ENCODE results near the gene VWA5B1.

The VWA5B1 gene

GRCh38 chr1:20312818-20313217, 22.1 kb downstream of the VWA5B1 start:
- H4K20me1 ChIP-seq (ENCODE audit: insufficient read depth, low read length) = no peaks in the 10 kb centered on the region

GRCh38 chr1:20317471-20317870, 26.8 kb downstream of the VWA5B1 start:
- H3K9me3 ChIP-seq (replicated peaks; ENCODE audit: insufficient read depth, low read length) = no peaks in the 10 kb centered on the region
- no peak overlapping the region for H3K4me2 ChIP-seq (ENCODE audit: low read depth, low read length)
- H3K4me1 ChIP-seq (ENCODE audit: low read length) = no peaks in the 10 kb centered on the region; the same call in 1 of the 2 replicates
- no peak overlapping the region for H3K27ac ChIP-seq (ENCODE audit: low read length)
- no peaks in the 10 kb centered on the region for H3K9me2 ChIP-seq (replicated peaks; ENCODE audit: insufficient read depth, low read length)
- H3F3A ChIP-seq (ENCODE audit: insufficient read depth, low read length) = no peaks in the 10 kb centered on the region
- DNase-seq = no peak
- H3K27me3 ChIP-seq (replicated peaks; ENCODE audit: insufficient read depth, low read length) = peaks cover 98% of the 10 kb centered on the region
- no peak overlapping the region for H3K4me3 ChIP-seq (ENCODE audit: low read length)
- TF ChIP-seq EZH2 (optimal IDR thresholded peaks at IDR 0.05; ENCODE audit: low read depth, low read length) = no peak
- no peak for TF ChIP-seq EZH2phosphoT487 (IDR thresholded peaks at IDR 0.05; ENCODE audit: low read length)
- TF ChIP-seq CTCF (IDR thresholded peaks at IDR 0.05; ENCODE audit: low read length) = no peak
- H2AFZ ChIP-seq (ENCODE audit: low read length) = no peak overlapping the region
- H3K36me3 ChIP-seq (replicated peaks; ENCODE audit: insufficient read depth, low read length) = no peaks in the 10 kb centered on the region
- H3K79me2 ChIP-seq (ENCODE audit: low read length) = no peaks in the 10 kb centered on the region
- no peak overlapping the region for H3K9ac ChIP-seq (ENCODE audit: low read length)
- H4K20me1 ChIP-seq (ENCODE audit: insufficient read depth, low read length) = no peaks in the 10 kb centered on the region

More at GRCh38 chr1:20312818-20313217, 22.1 kb downstream of the VWA5B1 start:
- TF ChIP-seq EZH2 (optimal IDR thresholded peaks at IDR 0.05; ENCODE audit: low read depth, low read length) = no peak
- TF ChIP-seq EZH2phosphoT487 (IDR thresholded peaks at IDR 0.05; ENCODE audit: low read length) = no peak
- no peak for TF ChIP-seq CTCF (IDR thresholded peaks at IDR 0.05; ENCODE audit: low read length)
- no peaks in the 10 kb centered on the region for H3F3A ChIP-seq (ENCODE audit: insufficient read depth, low read length)
- no peak overlapping the region for H3K27ac ChIP-seq (ENCODE audit: low read length)
- no peaks in the 10 kb centered on the region for H3K36me3 ChIP-seq (replicated peaks; ENCODE audit: insufficient read depth, low read length)
- no peak overlapping the region for H3K4me3 ChIP-seq (ENCODE audit: low read length)
- no peak for DNase-seq
- H3K9me2 ChIP-seq (replicated peaks; ENCODE audit: insufficient read depth, low read length) = no peaks in the 10 kb centered on the region
- no peak overlapping the region for H2AFZ ChIP-seq (ENCODE audit: low read length)
- no peaks in the 10 kb centered on the region for H3K9me3 ChIP-seq (replicated peaks; ENCODE audit: insufficient read depth, low read length)
- H3K27me3 ChIP-seq (replicated peaks; ENCODE audit: insufficient read depth, low read length) = peaks cover 99% of the 10 kb centered on the region
- no peak overlapping the region for H3K9ac ChIP-seq (ENCODE audit: low read length)
- H3K4me2 ChIP-seq (ENCODE audit: low read depth, low read length) = no peak overlapping the region
- H3K79me2 ChIP-seq (ENCODE audit: low read length) = no peaks in the 10 kb centered on the region
- no peaks in the 10 kb centered on the region for H3K4me1 ChIP-seq (ENCODE audit: low read length)

GRCh38 chr1:20318521-20318920, 27.8 kb downstream of the VWA5B1 start:
- H3F3A ChIP-seq (ENCODE audit: insufficient read depth, low read length) = no peaks in the 10 kb centered on the region
- H3K4me1 ChIP-seq (ENCODE audit: low read length) = no peaks in the 10 kb centered on the region; the same call in 1 of the 2 replicates
- no peaks in the 10 kb centered on the region for H3K79me2 ChIP-seq (ENCODE audit: low read length)
- no peaks in the 10 kb centered on the region for H3K36me3 ChIP-seq (replicated peaks; ENCODE audit: insufficient read depth, low read length)
- peaks cover 98% of the 10 kb centered on the region for H3K27me3 ChIP-seq (replicated peaks; ENCODE audit: insufficient read depth, low read length)
- TF ChIP-seq EZH2 (optimal IDR thresholded peaks at IDR 0.05; ENCODE audit: low read depth, low read length) = no peak
- no peak for TF ChIP-seq CTCF (IDR thresholded peaks at IDR 0.05; ENCODE audit: low read length)
- no peak for TF ChIP-seq EZH2phosphoT487 (IDR thresholded peaks at IDR 0.05; ENCODE audit: low read length)
- no peaks in the 10 kb centered on the region for H3K9me2 ChIP-seq (replicated peaks; ENCODE audit: insufficient read depth, low read length)
- H2AFZ ChIP-seq (ENCODE audit: low read length) = no peak overlapping the region
- no peaks in the 10 kb centered on the region for H3K9me3 ChIP-seq (replicated peaks; ENCODE audit: insufficient read depth, low read length)
- no peak overlapping the region for H3K4me3 ChIP-seq (ENCODE audit: low read length)
- H3K9ac ChIP-seq (ENCODE audit: low read length) = no peak overlapping the region
- no peak for DNase-seq
- no peaks in the 10 kb centered on the region for H4K20me1 ChIP-seq (ENCODE audit: insufficient read depth, low read length)
- no peak overlapping the region for H3K4me2 ChIP-seq (ENCODE audit: low read depth, low read length)
- H3K27ac ChIP-seq (ENCODE audit: low read length) = no peak overlapping the region
